ENCODE data around the gene HDHD5.

GRCh38 chr22:17101475-17102296 is 57.4 kb downstream of the HDHD5 start:
- TF ChIP-seq CTCF (IDR thresholded peaks at IDR 0.05) (no peak), POLR2AphosphoS5 (IDR thresholded peaks at IDR 0.05) (no peak), EP300 (IDR thresholded peaks at IDR 0.05) (no peak)

Measured in suprapubic skin (tissue), 4 donors.